Ascending aorta (tissue), 2 donors: ENCODE data around the gene SLC12A5. TPM values are rescaled to one million over a fixed set of nuclear protein-coding genes. Genes with fewer than 3 reads are reported as not detected.

Experiments used
- DNase-seq, 2 donors: peaks; one replicate each; pipeline ENCODE4 v3.0.0-alpha.2; 2019; ENCODE audit warnings: low spot score in 2 of 2
- H3K27ac ChIP-seq, 2 donors: fragments of 200-600 bp; sonication (generic); one replicate each; pipeline ENCODE4 v1.5.1; 2016 to 2017; ENCODE audit warnings: mild to moderate bottlenecking in 1 of 2
- H3K27me3 ChIP-seq: fragments of 200-600 bp; sonication (generic); one replicate; pipeline ENCODE4 v1.5.1; 2017
- H3K36me3 ChIP-seq, 2 donors: fragments of 200-600 bp; sonication (generic); one replicate each; pipeline ENCODE4 v1.5.1; 2016
- H3K4me1 ChIP-seq, 2 donors: fragments of 200-600 bp; sonication (generic); one replicate each; pipeline ENCODE4 v1.5.1; 2016 to 2017; ENCODE audit warnings: mild to moderate bottlenecking in 1 of 2
- H3K4me3 ChIP-seq, 2 donors: fragments of 200-600 bp; sonication (generic); one replicate each; pipeline ENCODE4 v1.5.1; 2016 to 2017; ENCODE audit warnings: mild to moderate bottlenecking in 1 of 2
- H3K9me3 ChIP-seq, 2 donors: fragments of 200-600 bp; sonication (generic); one replicate each; pipeline ENCODE4 v1.5.1; 2016
- CTCF ChIP-seq, 3 experiments: fragments of 200-600 bp in 2 of 3; fragments of 450-650 bp in 1 of 3; sonication (generic) in 2 of 3; IDR thresholded peaks; one replicate each; pipeline ENCODE4 v1.5.1; 2016 to 2019; ENCODE audit warnings: antibody characterized with exemption in 3 of 3, mild to moderate bottlenecking in 1 of 3, moderate library complexity in 1 of 3
- intact Hi-C: fragments of 100-400 bp; cut with DNase I; formaldehyde crosslinking; loops from one replicate; pipeline ENCODE4 v1.15.1; 2023
- total RNA-seq: library from RNA; depleted of rRNA; stranded (reverse); fragments of >200 nt; gene quantifications from one replicate; pipeline ENCODE4 v1.1.0, GENCODE V29; 2016

SLC12A5 gene
- total RNA-seq, 1 donor from 2014 or later = not detected

GRCh38 chr20:46053416-46053815 lies 24.4 kb downstream of the SLC12A5 start:
- Histone ChIP-seq H3K9me3 (no peaks in the 10 kb centered on the region), H3K4me1 (peaks cover 4 to 11% of the 10 kb centered on the region in 2 donors), H3K27me3 (no peaks in the 10 kb centered on the region), H3K36me3 (no peaks in the 10 kb centered on the region), H3K4me3 (no peak overlapping the region), H3K27ac (no peak overlapping the region)
- intact Hi-C loops = no loop called here
- TF ChIP-seq CTCF (IDR thresholded peaks at IDR 0.05) = no peak
- DNase-seq = no peak

- Histone ChIP-seq H3K4me1 (peaks cover 10 to 16% of the 10 kb centered on the region in 2 donors), H3K4me3 (no peak overlapping the region), H3K27ac (no peak overlapping the region), H3K27me3 (no peaks in the 10 kb centered on the region), H3K9me3 (no peaks in the 10 kb centered on the region), H3K36me3 (no peaks in the 10 kb centered on the region)
- TF ChIP-seq CTCF (IDR thresholded peaks at IDR 0.05) = no peak
- intact Hi-C loops = no loop called here
- no peak for DNase-seq
Observed at GRCh38 chr20:46054606-46055005, 25.6 kb downstream of the SLC12A5 start.

- intact Hi-C loops = no loop called here
- H3K4me1 ChIP-seq = peaks cover 10 to 16% of the 10 kb centered on the region in 2 donors
- peaks cover 2 to 4% of the 10 kb centered on the region in 2 donors for H3K36me3 ChIP-seq
- TF ChIP-seq CTCF (IDR thresholded peaks at IDR 0.05) = no peak
- DNase-seq = no peak
- no peak overlapping the region for H3K4me3 ChIP-seq
- H3K27me3 ChIP-seq = no peaks in the 10 kb centered on the region
- no peak overlapping the region for H3K27ac ChIP-seq
- H3K9me3 ChIP-seq = no peaks in the 10 kb centered on the region
Observed at GRCh38 chr20:46055269-46055668, 26.3 kb downstream of the SLC12A5 start.

- intact Hi-C loops = no loop called here
- no peak for TF ChIP-seq CTCF (IDR thresholded peaks at IDR 0.05)
- no peak overlapping the region for H3K4me3 ChIP-seq
- no peak for DNase-seq
- H3K9me3 ChIP-seq = no peaks in the 10 kb centered on the region
- H3K27me3 ChIP-seq = no peaks in the 10 kb centered on the region
- H3K27ac ChIP-seq = no peak overlapping the region
- peaks cover 8 to 12% of the 10 kb centered on the region in 2 donors for H3K36me3 ChIP-seq
- peaks cover 10 to 16% of the 10 kb centered on the region in 2 donors for H3K4me1 ChIP-seq
Observed at GRCh38 chr20:46056027-46056833, 27.2 kb downstream of the SLC12A5 start.

GRCh38 chr20:46056970-46057855 lies 28.2 kb downstream of the SLC12A5 start:
- peak overlapping the region; percentile 30 to 50 for H3K4me3 ChIP-seq
- TF ChIP-seq CTCF (IDR thresholded peaks at IDR 0.05) = no peak
- H3K9me3 ChIP-seq = no peaks in the 10 kb centered on the region
- H3K36me3 ChIP-seq = peaks cover 18 to 22% of the 10 kb centered on the region in 2 donors
- H3K27ac ChIP-seq = no peak overlapping the region
- intact Hi-C loops = no loop called here
- DNase-seq = no peak
- peaks cover 10 to 16% of the 10 kb centered on the region in 2 donors for H3K4me1 ChIP-seq
- H3K27me3 ChIP-seq = no peaks in the 10 kb centered on the region
